ENCODE data around the gene TMX2. TPM values are rescaled to one million over a fixed set of nuclear protein-coding genes. Genes with fewer than 3 reads are reported as not detected.
A peak's percentile ranks its signal among the peaks of the same experiment; 100 is the strongest.

TMX2 gene
- total and polyA plus RNA-seq, 9 of the 15 experiments (the other 6 are each of a cell fraction or from before 2014, with no cell fraction given) = 176 to 433 (median 227) TPM

GRCh38 chr11:57667117-57667735 lies 45.2 kb upstream of the TMX2 start (continued):
- TF ChIP-seq, protein P1, sequence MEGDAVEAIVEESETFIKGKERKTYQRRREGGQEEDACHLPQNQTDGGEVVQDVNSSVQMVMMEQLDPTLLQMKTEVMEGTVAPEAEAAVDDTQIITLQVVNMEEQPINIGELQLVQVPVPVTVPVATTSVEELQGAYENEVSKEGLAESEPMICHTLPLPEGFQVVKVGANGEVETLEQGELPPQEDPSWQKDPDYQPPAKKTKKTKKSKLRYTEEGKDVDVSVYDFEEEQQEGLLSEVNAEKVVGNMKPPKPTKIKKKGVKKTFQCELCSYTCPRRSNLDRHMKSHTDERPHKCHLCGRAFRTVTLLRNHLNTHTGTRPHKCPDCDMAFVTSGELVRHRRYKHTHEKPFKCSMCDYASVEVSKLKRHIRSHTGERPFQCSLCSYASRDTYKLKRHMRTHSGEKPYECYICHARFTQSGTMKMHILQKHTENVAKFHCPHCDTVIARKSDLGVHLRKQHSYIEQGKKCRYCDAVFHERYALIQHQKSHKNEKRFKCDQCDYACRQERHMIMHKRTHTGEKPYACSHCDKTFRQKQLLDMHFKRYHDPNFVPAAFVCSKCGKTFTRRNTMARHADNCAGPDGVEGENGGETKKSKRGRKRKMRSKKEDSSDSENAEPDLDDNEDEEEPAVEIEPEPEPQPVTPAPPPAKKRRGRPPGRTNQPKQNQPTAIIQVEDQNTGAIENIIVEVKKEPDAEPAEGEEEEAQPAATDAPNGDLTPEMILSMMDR (IDR thresholded peaks at IDR 0.05 in 2 of 3, conservative IDR thresholded peaks at IDR 0.05 in 1 of 3; ENCODE audit: insufficient read depth in 2 of 3, low read depth in 1 of 3, low read length in 3 of 3) = no peak
- TF ChIP-seq, protein P2, sequence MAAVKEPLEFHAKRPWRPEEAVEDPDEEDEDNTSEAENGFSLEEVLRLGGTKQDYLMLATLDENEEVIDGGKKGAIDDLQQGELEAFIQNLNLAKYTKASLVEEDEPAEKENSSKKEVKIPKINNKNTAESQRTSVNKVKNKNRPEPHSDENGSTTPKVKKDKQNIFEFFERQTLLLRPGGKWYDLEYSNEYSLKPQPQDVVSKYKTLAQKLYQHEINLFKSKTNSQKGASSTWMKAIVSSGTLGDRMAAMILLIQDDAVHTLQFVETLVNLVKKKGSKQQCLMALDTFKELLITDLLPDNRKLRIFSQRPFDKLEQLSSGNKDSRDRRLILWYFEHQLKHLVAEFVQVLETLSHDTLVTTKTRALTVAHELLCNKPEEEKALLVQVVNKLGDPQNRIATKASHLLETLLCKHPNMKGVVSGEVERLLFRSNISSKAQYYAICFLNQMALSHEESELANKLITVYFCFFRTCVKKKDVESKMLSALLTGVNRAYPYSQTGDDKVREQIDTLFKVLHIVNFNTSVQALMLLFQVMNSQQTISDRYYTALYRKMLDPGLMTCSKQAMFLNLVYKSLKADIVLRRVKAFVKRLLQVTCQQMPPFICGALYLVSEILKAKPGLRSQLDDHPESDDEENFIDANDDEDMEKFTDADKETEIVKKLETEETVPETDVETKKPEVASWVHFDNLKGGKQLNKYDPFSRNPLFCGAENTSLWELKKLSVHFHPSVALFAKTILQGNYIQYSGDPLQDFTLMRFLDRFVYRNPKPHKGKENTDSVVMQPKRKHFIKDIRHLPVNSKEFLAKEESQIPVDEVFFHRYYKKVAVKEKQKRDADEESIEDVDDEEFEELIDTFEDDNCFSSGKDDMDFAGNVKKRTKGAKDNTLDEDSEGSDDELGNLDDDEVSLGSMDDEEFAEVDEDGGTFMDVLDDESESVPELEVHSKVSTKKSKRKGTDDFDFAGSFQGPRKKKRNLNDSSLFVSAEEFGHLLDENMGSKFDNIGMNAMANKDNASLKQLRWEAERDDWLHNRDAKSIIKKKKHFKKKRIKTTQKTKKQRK (IDR thresholded peaks at IDR 0.05; ENCODE audit: borderline replicate concordance, low read depth, low read length) = no peak
- TF ChIP-seq, protein P3, sequence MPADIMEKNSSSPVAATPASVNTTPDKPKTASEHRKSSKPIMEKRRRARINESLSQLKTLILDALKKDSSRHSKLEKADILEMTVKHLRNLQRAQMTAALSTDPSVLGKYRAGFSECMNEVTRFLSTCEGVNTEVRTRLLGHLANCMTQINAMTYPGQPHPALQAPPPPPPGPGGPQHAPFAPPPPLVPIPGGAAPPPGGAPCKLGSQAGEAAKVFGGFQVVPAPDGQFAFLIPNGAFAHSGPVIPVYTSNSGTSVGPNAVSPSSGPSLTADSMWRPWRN (IDR thresholded peaks at IDR 0.05; ENCODE audit: low read depth) = no peak
- TF ChIP-seq ZNF79 (CRISPR knock-in tag; IDR thresholded peaks at IDR 0.05; ENCODE audit: low read depth) = no peak
- TF ChIP-seq, protein P4, sequence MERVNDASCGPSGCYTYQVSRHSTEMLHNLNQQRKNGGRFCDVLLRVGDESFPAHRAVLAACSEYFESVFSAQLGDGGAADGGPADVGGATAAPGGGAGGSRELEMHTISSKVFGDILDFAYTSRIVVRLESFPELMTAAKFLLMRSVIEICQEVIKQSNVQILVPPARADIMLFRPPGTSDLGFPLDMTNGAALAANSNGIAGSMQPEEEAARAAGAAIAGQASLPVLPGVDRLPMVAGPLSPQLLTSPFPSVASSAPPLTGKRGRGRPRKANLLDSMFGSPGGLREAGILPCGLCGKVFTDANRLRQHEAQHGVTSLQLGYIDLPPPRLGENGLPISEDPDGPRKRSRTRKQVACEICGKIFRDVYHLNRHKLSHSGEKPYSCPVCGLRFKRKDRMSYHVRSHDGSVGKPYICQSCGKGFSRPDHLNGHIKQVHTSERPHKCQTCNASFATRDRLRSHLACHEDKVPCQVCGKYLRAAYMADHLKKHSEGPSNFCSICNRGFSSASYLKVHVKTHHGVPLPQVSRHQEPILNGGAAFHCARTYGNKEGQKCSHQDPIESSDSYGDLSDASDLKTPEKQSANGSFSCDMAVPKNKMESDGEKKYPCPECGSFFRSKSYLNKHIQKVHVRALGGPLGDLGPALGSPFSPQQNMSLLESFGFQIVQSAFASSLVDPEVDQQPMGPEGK (CRISPR knock-in tag; IDR thresholded peaks at IDR 0.05; ENCODE audit: borderline replicate concordance) = no peak
- TF ChIP-seq CAMTA2 (CRISPR knock-in tag; conservative IDR thresholded peaks at IDR 0.05) = no peak
- no peak for TF ChIP-seq NUFIP1 (IDR thresholded peaks at IDR 0.05; ENCODE audit: partially characterized antibody)
- TF ChIP-seq POLR2G (IDR thresholded peaks at IDR 0.05; ENCODE audit: low read depth, low read length) = peak; percentile 61; the same call in 1 of the 2 replicates
- TF ChIP-seq XRCC4 (IDR thresholded peaks at IDR 0.05; ENCODE audit: extremely low read depth, insufficient read depth, insufficient read length) = no peak
- TF ChIP-seq PHB (CRISPR knock-in tag; IDR thresholded peaks at IDR 0.05) = no peak
- TF ChIP-seq CXXC5 (CRISPR knock-in tag; IDR thresholded peaks at IDR 0.05) = no peak
- TF ChIP-seq SREBF2 (CRISPR knock-in tag; IDR thresholded peaks at IDR 0.05) = 0 out of 2 replicates have a peak, but pooled peaks have one; percentile 86
- TF ChIP-seq ZNF384 (IDR thresholded peaks at IDR 0.05; ENCODE audit: low read depth, low read length) = peak; percentile 100
- peak; percentile 59; the same call in 1 of the 2 replicates for TF ChIP-seq ZBTB26 (CRISPR knock-in tag; IDR thresholded peaks at IDR 0.05)
- no peak for TF ChIP-seq NCOA2 (IDR thresholded peaks at IDR 0.05; ENCODE audit: partially characterized antibody in 2 of 2)
- TF ChIP-seq HNRNPLL (IDR thresholded peaks at IDR 0.05; ENCODE audit: low read depth, low read length, poor library complexity, severe bottlenecking) = no peak
- 0 out of 2 replicates have a peak, but pooled peaks have one; percentile 17 for TF ChIP-seq CTBP1 (IDR thresholded peaks at IDR 0.05; ENCODE audit: borderline replicate concordance)
